Tibial nerve (tissue), 4 donors: ENCODE measurements around the gene SHB.

Experiments used
- EP300 ChIP-seq, 2 donors: sonication (generic); formaldehyde crosslinking; IDR thresholded peaks; one replicate each; pipeline ENCODE4 v1.6.1; 2017; ENCODE audit warnings: antibody characterized with exemption in 2 of 2, mild to moderate bottlenecking in 1 of 2
- POLR2A ChIP-seq, 2 donors: fragments of 450-650 bp; IDR thresholded peaks; one replicate each; pipeline ENCODE4 v1.6.1; 2017; ENCODE audit warnings: antibody characterized with exemption in 2 of 2, mild to moderate bottlenecking in 2 of 2, moderate library complexity in 2 of 2
- TF ChIP-seq, protein P1 (sequence below), 5 experiments: fragments of 200-600 bp in 3 of 5; fragments of 450-650 bp in 2 of 5; sonication (generic) in 3 of 5; IDR thresholded peaks; one replicate each; pipeline ENCODE4 v1.5.1; 2016 to 2019; ENCODE audit warnings: antibody characterized with exemption in 5 of 5, mild to moderate bottlenecking in 3 of 5, moderate library complexity in 2 of 5

DNA sequence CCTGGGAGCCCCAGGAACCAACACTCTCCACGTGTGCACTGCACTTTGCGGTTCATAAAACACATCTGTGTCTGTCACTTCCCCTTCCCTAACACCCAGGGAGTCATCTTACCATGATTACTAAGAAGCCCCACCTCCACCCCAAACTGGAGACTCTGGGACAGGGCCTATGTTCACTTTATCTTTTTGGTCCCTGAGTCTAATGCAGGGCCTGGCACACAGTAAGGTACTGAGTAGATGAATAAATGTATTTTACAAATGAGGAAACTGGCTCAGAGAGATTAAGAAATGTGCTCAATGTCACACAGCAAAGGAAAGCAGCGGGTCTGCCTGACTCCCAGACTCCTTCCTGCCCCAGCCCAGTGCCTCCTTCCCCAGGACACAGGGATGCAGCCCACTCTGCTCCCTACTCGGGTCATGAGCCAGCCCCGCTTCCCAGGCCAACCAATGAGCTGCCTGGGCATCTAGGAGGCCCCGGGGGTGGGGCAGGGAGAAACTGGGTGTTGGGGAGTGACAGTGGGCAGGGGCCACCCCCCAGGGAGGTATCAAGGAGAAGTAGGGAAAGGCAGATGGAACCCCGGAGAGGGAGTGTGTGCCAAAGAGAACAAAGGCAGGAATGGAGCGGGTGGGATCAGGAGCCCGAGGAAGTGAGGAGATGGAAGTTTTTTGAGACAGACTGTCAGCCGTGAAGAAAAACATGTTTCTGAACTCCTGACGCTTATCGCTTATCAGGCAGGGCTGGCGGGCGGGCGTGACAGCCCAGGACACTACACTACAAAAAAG, 30.5 kb downstream of the SHB start:
- TF ChIP-seq, protein P1, sequence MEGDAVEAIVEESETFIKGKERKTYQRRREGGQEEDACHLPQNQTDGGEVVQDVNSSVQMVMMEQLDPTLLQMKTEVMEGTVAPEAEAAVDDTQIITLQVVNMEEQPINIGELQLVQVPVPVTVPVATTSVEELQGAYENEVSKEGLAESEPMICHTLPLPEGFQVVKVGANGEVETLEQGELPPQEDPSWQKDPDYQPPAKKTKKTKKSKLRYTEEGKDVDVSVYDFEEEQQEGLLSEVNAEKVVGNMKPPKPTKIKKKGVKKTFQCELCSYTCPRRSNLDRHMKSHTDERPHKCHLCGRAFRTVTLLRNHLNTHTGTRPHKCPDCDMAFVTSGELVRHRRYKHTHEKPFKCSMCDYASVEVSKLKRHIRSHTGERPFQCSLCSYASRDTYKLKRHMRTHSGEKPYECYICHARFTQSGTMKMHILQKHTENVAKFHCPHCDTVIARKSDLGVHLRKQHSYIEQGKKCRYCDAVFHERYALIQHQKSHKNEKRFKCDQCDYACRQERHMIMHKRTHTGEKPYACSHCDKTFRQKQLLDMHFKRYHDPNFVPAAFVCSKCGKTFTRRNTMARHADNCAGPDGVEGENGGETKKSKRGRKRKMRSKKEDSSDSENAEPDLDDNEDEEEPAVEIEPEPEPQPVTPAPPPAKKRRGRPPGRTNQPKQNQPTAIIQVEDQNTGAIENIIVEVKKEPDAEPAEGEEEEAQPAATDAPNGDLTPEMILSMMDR (IDR thresholded peaks at IDR 0.05) = no peak
- TF ChIP-seq POLR2A (IDR thresholded peaks at IDR 0.05) (no peak), EP300 (IDR thresholded peaks at IDR 0.05) (no peak)
